Measurements from ENCODE around the gene SHISA4.
"Not testable (repeated sequence)": the region's sequence is repeated elsewhere in the genome, so short reads cannot be mapped to it uniquely, and the experiment has no call there.

The SHISA4 gene

DNA sequence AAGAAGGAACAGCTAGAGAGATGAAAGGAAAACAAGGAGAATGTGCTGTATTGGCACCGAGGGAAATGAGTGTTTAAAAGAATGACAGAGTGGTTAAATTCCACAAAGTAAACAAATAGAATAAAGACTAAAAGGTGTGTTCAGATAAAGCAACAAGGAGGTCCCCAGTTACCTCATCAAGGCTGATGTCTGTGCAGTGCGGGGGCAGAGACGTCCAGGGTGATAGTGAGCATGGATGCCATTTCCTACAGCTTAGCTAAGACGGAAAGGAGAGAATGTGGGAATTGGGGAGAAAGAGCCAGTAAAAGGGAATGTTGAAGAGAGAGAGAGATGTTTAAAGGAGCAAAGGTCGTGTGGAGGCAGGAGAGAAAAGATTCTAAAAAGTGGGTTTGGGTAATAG lies 42.1 kb downstream of the SHISA4 start:
- DNase-seq (ENCODE audit: low read depth): no peak

- DNase-seq (ENCODE audit: low read depth): no peak
Observed at GRCh38 chr1:201933840-201934430, 45.2 kb downstream of the SHISA4 start.

GRCh38 chr1:201937624-201938213 lies 49.0 kb downstream of the SHISA4 start:
- DNase-seq (ENCODE audit: low read depth): no peak

DNA sequence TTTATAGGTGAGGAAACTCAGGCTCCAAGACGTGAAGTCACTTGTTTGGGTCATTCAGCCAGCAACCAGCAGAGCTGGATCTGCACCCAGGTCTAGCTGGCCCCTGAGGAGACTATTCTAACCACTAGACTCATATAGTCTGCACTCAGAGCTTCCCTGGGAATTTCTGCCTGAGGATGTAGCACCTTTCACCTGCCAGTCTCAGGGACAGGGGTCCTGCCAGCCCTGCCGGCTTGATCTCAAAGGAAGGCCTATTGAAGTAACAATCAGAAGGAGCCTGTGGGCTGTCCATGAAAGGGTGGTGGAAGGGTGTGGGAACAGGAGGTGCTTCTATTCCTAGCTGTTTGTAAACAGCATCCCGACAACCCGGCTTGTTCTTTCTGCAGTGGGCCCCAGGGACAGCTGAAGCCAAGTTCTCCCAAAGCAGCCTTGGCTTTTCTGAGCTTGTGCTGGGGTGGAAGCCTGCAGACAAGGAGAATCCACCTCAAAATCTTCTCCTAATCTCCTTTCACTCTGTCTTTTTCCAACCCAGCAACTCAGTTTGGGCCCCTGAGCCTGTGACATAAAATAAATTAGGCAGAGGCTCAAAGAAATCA lies 49.8 kb downstream of the SHISA4 start:
- DNase-seq (ENCODE audit: low read depth): no peak

- DNase-seq (ENCODE audit: low read depth): no peak
Observed at GRCh38 chr1:201939148-201939547, 50.5 kb downstream of the SHISA4 start.

GRCh38 chr1:201939574-201939973 lies 50.9 kb downstream of the SHISA4 start:
- no peak for DNase-seq (ENCODE audit: low read depth)

DNA sequence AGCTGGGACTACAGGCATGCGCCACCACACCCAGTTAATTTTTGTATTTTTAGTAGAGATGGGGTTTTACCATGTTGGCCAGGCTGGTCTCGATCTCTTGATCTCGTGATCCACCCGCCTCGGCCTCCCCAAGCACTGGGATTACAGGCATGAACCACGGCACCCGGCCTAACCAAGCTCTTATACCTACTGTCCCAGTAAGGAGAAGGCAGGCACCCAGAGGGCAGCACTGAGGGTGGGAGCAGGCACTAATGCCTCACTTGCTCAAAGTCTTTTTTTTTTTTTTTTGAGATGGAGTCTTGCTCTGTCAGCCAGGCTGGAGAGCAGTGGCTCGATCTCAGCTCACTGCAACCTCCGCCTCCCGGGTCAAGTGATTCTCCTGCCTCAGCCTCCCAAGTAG lies 51.6 kb downstream of the SHISA4 start:
- not testable (repeated sequence) for DNase-seq (ENCODE audit: low read depth)

DNA sequence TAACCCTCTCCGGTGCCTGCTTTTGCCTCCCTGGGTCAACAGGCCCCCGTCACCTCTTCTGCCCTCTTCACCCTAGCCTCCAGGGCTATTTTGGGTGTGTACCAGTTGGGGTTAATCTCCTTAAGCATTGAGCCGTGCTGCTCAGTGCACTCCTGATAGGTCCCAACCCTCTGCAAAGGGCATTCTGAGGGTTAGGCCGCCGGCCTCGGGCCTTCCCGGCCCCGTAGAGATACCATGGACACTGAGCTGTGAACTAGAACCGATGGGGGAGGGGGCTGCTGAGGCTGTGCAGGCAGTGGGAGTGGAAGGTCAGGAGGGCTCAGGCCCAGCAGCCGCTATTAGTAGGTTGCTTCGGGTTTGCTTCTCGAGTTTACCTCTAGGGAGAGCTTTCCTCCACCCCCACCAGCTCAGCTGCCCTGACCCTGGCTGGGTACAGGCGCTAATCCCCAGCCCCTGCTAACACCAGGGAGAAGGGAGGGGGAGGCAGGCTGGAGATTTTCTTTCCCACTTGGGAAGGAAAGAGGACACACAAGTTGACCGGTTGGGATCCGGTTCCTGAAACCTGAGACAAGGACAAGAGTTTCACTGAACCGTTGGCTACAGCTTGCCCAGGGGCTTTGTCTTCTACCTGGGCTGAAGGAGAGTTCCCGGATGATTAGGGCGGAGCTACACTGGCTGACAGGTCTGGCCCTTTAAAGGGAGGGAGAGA lies 52.9 kb downstream of the SHISA4 start:
- DNase-seq (ENCODE audit: low read depth): no peak

GRCh38 chr1:201942129-201942495 lies 53.4 kb downstream of the SHISA4 start:
- no peak for DNase-seq (ENCODE audit: low read depth)

All from activated T-cell treated with anti-CD3 and anti-CD28 coated beads for 48 hours (primary cell).